Mammary epithelial cell (primary cell): Measurements from ENCODE around the gene UBFD1.

Experiments used
- CTCF ChIP-seq, 2 donors: IDR thresholded peaks in 1 of 2; conservative IDR thresholded peaks in 1 of 2; 2 replicates each; pipeline ENCODE4 v1.5.1; 2011 to 2012; ENCODE audit warnings: inconsistent platforms in 2 of 2, low read length in 2 of 2, mild to moderate bottlenecking in 2 of 2, control low read depth in 1 of 2, low read depth in 1 of 2; ENCODE audit not compliant: insufficient read depth in 1 of 2; ENCODE audit errors: extremely low read depth in 1 of 2
- EZH2 ChIP-seq: IDR thresholded peaks from 2 replicates; pipeline ENCODE4 v1.6.1; 2012; ENCODE audit warnings: low read length, inconsistent platforms, borderline replicate concordance

DNA sequence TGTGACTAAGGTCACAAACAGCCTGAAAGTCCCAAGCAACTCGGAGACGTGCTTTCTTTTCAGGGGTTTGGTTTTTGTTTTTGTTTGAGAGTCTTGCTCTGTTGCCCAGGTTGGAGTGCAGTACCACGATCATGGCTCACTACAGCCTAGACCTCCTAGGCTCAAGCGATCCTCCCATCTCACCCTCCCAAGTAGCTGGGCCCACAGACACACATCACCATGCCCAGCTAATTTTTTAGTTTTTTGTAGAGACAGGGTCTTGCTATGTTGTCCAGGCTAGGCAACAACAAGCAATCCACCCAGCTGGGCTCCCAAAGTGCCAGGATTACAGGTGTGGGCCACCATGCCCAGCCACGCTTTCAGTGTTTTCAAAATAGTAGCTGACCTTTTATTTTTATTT, 27.5 kb upstream of the UBFD1 start:
- no peak for TF ChIP-seq CTCF (conservative IDR thresholded peaks at IDR 0.05 in 1 of 2, IDR thresholded peaks at IDR 0.05 in 1 of 2; ENCODE audit: extremely low read depth in 1 of 2, insufficient read depth in 1 of 2, low read depth in 1 of 2, low read length in 2 of 2)
- TF ChIP-seq EZH2: no peak
